HG03039 (cell line): Measurements from ENCODE around the gene CITED2.
A peak's percentile ranks its signal among the peaks of the same experiment; 100 is the strongest.

ENCODE experiments used
- ATAC-seq: cut with Tn5 transposase; IDR thresholded peaks from one replicate; pipeline ENCODE4 v1.9.1; 2021; ENCODE audit warnings: mild to moderate bottlenecking, moderate library complexity; ENCODE audit not compliant: unreplicated experiment

CITED2 gene

GRCh38 chr6:139334806-139335446 is 39.5 kb downstream of the CITED2 start:
- no peak for ATAC-seq

GRCh38 chr6:139330826-139331500 is 43.5 kb downstream of the CITED2 start:
- no peak for ATAC-seq

DNA sequence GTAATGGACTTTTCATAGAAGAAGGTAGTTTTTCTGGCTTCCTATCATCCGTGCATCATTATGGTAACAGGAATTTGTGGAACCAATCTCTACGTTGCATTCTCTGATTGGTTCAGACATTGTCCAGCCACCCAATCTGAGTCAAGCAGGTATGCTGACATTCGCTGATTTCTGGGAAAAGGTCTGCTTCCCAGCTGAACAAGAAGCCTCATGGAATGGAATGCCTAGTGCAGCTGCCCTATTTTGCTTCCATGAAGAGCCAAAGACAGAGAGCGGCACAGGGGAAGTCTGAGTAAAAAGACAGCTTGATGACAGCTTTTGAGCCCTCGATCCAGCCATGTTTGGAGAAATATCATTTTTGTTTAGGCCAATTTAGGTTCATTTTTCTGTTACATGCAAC is 44.1 kb downstream of the CITED2 start:
- no peak for ATAC-seq

- no peak for ATAC-seq
Measured at GRCh38 chr6:139329224-139329623, 45.2 kb downstream of the CITED2 start.

GRCh38 chr6:139327038-139327437 is 47.4 kb downstream of the CITED2 start:
- ATAC-seq, result peak; percentile 51

- ATAC-seq, result no peak
Measured at GRCh38 chr6:139325686-139326085, 48.8 kb downstream of the CITED2 start.

- ATAC-seq, result peak; percentile 31
Measured at GRCh38 chr6:139325125-139325524, 49.3 kb downstream of the CITED2 start.

DNA sequence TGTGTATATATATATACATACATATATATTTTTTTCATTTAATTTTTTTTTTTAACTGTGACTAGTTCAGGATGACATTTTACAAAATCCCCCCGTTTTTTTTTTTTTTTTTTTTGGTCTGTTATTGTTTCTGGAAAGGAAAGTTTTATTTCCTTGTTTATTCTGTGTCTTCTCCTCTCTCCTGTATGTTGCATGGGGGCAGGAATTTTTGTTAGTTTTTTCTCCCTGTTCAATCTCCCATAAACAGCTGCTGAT is 50.2 kb downstream of the CITED2 start:
- ATAC-seq, result no peak

- ATAC-seq, result no peak
Measured at GRCh38 chr6:139323511-139324300, 50.7 kb downstream of the CITED2 start.
